HEK293T (cell line): ENCODE measurements around the gene GIPC1.

Experiments used
- BHLHE40 ChIP-seq: fragments of 450-650 bp; IDR thresholded peaks from 2 replicates; pipeline ENCODE4 v1.6.1; 2016; ENCODE audit warnings: mild to moderate bottlenecking, moderate library complexity, borderline replicate concordance
- LEF1 ChIP-seq: fragments of 450-650 bp; IDR thresholded peaks from 2 replicates; pipeline ENCODE4 v1.6.1; 2017; ENCODE audit warnings: mild to moderate bottlenecking, borderline replicate concordance

DNA sequence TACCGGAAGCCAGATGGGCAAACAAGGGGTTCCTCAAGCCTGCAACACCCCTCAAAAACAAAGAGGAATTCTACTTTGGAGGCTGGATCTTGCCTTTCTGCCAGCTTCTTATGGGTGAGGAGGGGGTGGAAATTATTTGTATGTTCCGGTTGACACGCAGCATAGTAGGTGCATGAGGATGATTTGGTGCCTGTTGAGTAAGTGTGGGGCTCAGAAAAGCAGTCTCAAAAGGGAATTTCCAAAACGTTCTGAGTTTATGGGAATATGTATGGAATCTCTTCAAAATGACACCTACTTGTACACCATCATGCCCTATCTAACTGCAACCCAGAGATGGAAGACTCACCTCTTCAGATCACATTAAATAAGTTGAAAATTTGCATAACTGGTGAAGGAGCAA lies 30.5 kb upstream of the GIPC1 start:
- TF ChIP-seq BHLHE40 (no peak), LEF1 (no peak)
